ENCODE results near the gene TMC1.

- TF ChIP-seq POLR2AphosphoS5 (IDR thresholded peaks at IDR 0.05; ENCODE audit: low read depth, low read length) (no peak), TAF1 (IDR thresholded peaks at IDR 0.05; ENCODE audit: borderline replicate concordance, low read depth, low read length) (no peak)
Measured at GRCh38 chr9:72691671-72692070, 170.3 kb downstream of the TMC1 start.

Measured in GM12892 (cell line).